Stomach (tissue), 4 donors: ENCODE measurements around the gene CDC42SE1.

Source experiments
- CTCF ChIP-seq, 7 experiments: fragments of 450-650 bp in 4 of 7; fragments of 200-600 bp in 3 of 7; sonication (generic) in 3 of 7; IDR thresholded peaks; one replicate each; pipeline ENCODE4 v1.5.1; 2016 to 2019; ENCODE audit warnings: antibody characterized with exemption in 7 of 7, control low read depth in 2 of 7, mild to moderate bottlenecking in 1 of 7
- POLR2A ChIP-seq, 4 donors: fragments of 450-650 bp; IDR thresholded peaks; one replicate each; pipeline ENCODE4 v1.6.1; 2016; ENCODE audit warnings: antibody characterized with exemption in 4 of 4, control low read depth in 2 of 4, mild to moderate bottlenecking in 1 of 4, moderate library complexity in 1 of 4
- POLR2AphosphoS5 ChIP-seq, 3 donors: sonication (generic); formaldehyde crosslinking; IDR thresholded peaks; one replicate each; pipeline ENCODE4 v1.6.1; 2016; ENCODE audit warnings: antibody characterized with exemption in 3 of 3

- TF ChIP-seq POLR2A (IDR thresholded peaks at IDR 0.05) (no peak), POLR2AphosphoS5 (IDR thresholded peaks at IDR 0.05) (no peak), CTCF (IDR thresholded peaks at IDR 0.05) (no peak)
These were observed 48.1 kb downstream of the CDC42SE1 start for GRCh38 chr1:151011154-151011850.
